ENCODE measurements around the gene HCN3. TPM values are rescaled to one million over a fixed set of nuclear protein-coding genes. Genes with fewer than 3 reads are reported as not detected.

HCN3 gene
- total RNA-seq: 0.34 and 0.76 TPM in 2 replicates

DNA sequence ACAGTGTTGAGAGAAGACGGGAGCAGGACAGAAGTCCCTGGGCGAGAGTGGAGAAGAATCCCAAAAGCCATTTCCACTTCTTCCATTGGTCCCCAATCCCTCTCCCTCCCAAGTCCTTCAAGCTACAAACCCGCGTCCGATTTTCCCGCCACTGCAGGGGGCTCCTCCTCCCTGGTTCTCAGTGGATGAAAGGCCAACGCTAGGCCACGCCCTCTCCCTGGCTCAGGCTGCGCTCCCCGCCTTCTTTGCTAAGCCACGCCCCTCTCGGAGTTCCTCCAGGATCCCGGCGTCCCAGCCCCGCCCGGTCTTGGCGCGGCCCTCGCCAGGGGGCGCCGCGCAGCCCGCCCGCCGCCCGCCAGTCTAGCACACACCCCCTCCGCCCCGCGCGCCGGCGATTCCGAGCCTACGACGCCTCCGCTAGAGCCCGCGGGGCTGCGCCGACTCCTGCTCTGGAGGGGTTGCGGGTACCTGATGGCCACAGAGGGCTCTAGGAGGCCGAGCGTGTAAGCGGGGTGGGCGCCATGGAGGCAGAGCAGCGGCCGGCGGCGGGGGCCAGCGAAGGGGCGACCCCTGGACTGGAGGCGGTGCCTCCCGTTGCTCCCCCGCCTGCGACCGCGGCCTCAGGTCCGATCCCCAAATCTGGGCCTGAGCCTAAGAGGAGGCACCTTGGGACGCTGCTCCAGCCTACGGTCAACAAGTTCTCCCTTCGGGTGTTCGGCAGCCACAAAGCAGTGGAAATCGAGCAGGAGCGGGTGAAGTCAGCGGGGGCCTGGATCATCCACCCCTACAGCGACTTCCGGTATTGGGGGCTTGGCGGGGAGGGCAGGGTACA lies at the start of gene HCN3:
HCN3 (plus strand) TSS at position 394 of the 832 bp plus-strand sequence; CDS start at position 522, 128 bp downstream.

DNA sequence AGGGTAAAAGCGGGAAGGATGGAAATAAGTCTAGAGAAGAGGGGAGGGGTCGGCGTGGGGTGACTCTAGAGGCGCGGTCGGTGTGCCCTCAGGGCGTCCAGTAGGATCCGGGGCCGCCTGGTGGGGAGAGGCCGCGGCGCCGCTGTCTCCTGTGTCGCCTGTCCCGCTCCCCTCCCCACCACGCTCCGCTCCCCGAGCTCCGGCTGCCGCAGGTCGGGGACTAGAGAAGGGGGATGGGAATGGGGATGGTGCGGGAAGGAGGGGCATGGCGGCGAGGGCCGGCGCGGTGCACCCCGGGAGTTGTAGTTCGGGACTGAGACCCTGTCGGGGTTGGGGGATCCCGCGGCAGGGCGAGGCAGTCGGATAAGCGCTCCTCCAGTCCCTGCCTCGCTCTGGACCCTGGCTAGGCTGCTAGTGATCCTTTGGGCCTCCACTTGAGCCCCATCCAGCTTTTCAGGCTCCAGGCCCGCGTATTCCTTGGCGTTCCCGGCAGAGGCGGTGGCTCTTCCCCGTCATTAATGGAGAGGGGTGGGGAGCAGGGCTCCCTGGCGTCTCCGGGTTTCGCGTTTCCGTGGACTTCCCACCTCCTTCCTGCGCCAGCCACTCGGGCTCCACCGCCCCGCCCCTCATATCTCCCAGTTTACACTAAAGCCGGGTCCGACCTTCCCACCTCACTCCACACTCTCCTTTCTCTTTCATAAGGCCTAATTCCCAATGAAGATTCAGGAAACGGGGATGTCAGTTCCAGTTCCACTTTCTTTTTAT lies 21.8 kb upstream of the HCN3 start, which contains the start of gene ENTREP3:
ENTREP3 (minus strand) TSS at position 241 of the 765 bp plus-strand sequence. CDS start 606 bp downstream, outside the sequence.

DNA sequence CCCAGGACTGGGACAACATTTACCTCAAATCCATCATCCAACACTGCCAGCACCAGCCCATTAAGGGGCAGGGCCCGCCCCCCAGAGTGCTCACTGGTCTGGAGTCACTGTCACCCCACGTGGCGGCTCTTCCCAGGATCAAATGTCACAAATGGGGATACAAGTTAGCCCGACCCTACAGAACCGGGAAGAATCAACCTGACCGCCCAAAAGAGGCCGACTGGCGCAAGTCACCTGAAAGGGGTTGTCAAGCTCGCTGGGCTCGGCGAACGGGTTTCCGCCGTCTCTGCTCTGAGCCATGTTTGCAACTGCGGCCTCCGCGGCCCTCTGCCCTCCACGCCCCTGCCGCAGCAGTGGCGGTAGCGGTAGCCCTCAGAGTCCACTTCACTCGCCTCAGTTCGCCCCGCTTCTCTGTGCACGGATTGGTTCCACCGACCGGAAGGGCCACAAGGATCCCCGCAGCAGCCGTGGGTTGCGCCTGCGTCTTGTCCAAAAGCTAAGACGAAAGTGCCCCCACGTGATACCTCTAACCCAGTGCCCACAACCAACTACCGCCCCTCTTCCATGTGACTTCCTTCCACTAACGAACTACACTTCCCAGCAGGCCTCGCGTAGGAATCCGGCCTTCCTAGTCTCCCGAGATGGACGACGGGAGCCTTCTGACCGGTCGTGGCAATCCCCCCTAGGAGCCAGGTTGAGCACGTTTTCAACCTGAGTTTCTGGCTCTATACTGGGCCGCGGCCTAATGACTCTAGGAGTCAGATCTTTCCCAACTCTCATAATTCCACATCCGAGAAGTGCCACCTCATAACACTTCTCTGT lies 15.2 kb upstream of the HCN3 start, which contains the start of gene SCAMP3:
SCAMP3 (minus strand) TSS at position 509 of the 822 bp plus-strand sequence; CDS start at position 300, 209 bp downstream.

DNA sequence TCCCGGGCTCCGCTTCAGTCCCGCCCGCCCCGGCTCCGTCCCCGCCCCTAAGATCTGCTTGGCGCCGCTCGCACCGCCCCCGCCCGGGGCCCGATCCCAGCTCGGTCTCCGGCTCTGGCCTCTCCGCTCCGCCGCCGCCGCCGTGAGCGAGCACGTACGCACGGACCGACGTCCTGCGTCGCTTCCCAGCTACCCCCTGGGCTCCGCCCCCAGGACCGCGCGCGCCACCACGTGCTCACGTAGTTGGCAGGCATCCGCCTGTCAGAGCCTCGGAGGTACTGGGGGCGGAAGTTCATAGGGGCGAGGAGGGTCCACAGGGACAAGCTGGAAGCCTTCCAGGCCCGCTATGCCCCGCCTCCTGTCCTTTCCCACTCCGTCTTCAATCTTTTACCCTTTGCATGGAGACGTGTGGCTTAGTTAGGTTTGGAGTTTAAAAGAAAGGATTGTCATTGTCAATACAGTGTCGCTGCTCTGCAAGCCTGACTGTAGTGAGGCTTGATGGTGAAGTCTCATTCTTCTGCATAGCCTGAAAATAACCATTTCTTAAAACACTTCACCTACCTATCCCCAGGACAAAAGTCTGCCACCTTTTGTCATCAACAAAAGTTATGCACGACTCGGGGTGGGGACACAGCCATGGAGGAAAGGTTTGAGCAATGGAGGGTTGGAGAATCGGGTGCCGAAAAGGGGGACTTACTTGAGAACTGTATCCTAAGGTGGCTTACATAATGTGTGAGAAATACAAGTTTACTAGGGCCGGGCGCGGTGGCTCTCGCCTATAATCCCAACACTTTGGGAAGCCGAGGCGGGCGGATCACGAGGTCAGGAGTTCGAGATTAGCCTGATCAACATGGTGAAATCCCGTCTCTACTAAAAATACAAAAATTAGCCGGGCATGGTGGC lies 3.7 kb upstream of the HCN3 start, which contains the start of gene CLK2:
CLK2 (minus strand) TSS at position 162 of the 903 bp plus-strand sequence. CDS start 2,527 bp downstream, outside the sequence.

DNA sequence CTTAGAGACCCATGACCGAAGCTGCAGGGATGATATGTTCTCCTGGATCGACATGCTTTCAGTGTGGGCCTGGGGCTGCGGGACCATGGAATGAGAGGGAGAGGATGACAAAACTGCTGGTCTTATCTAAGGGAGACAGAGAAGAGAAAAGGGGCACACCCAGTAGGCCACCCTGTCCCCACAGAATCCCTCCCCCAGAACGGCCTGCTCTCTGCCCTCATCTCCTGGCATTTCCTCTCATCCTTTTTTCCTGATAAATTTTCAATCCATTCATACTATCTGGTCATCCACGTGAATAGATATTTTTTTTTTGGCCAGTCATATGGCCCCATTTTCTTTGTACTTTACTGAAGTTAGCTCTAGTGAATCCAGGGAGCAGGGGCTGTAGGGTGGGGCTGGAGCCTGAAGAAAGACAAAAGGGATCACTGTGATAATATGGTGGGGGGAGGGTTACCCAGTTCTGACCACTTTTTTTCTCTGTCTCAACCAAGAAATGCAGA lies 24.1 kb downstream of the HCN3 start, which contains the start of gene PKLR:
PKLR (minus strand) TSS at position 97 of the 500 bp plus-strand sequence; CDS start at position 54, 43 bp downstream.

DNA sequence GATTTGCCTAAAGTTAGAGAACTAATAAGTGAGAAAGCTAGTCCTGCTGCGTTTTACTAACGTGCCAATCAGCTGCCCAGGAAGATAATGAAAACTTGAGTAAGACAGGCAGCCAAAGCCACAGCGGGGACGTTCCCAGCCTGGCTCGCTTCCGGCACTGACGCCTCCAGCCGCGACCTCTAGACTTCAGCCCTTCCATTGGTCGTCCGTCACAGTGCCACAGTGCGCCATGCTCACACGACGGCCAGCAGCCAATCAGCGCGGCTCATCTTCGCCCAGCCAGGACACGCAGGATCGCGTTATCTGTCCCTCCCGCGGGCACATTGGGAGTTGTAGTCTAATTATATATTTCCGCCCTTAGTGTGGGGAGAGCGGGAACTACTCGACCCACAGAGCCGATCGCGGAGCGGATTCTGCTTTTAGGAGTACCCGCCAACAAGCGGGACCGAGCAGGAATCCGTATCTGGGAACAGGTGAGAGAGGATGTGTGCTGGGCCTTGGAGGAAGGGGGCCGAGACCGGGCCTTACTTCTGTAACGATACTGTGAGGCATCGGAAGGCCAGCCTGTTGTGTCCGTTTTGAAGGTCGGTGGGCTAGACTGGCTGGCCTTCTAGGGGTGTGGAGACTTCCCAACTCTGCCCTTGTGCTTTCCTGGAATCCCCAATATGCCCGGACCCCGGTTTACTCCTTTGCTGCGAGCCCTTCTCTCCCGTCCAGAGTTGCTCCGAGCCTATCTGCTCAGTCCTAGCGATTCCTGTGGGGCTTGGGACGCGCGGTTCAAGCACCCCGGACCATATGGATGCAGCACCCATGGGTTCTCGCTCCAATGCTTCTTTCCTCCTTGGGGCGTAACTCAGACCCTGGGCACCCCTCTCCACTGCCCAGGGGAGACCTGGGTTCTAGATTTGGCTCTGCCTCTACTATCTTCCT lies 31.5 kb downstream of the HCN3 start, which contains the start of gene FDPS:
FDPS (plus strand) TSS at position 374 of the 930 bp plus-strand sequence. CDS start 924 bp downstream, outside the sequence.

DNA sequence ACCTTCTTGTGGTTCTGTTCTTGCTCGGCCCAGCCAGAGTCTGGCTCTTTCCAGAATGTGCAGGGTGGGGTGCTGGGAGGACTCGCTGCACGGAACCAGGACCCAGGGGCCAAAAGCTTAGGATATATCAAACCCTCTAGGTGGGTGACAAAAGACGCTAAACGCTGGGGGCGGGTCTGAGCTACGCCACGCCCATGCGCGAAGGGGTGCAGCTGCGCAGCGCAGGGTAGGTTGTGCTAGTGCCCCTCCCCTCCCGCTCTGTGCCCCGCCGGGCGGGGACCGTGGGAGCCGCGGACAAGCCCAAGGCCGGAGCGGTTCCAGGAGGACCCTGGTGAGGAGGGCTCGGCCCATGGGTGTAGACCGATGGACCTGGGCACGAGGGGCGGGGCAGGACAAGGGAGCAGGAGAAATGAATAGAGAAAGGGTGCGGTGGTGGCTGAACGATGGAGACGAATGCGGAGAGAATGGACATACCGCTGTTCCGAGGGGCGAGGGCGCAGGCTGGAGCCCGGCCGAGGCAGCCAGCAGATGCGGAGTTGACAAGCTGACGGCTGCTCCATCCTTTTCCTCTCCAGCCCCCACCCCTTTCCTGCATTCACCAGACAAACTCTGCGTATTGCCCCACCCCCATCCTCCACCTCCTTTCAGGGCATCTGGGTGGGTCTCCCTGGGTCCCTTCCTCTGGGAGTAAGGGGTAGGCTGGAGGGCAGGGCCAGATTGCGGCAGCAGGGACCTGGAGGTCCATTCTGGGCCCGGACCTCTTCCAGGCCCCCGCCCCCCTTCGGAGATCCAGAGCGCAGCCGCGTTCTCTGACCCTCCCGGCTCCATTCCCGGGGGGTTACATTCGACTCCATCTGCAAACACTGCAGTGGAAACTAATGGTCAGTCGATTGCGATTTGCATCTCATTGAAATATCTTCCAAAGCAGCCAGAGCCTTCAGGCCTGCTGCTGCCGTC lies 43.7 kb downstream of the HCN3 start, which contains the start of gene RUSC1:
RUSC1 (plus strand) TSS at position 234 of the 957 bp plus-strand sequence. CDS start 880 bp downstream, outside the sequence.

Other genes with a start within 250 kb of the HCN3 start
- gene DCST2, start 243.7 kb upstream of the HCN3 start, total RNA-seq: 0.09 and 0.11 TPM in 2 replicates
- not detected in 2 replicates for gene DCST1, start 243.6 kb upstream of the HCN3 start, total RNA-seq
- gene ADAM15, start 226.1 kb upstream of the HCN3 start, total RNA-seq: 97.1 and 129 TPM in 2 replicates
- 13.7 and 15.3 TPM in 2 replicates for gene EFNA4, start 213.7 kb upstream of the HCN3 start, total RNA-seq
- gene EFNA3, start 198.6 kb upstream of the HCN3 start, total RNA-seq: 1.4 and 2.1 TPM in 2 replicates
- 172 and 255 TPM in 2 replicates for gene EFNA1, start 149.6 kb upstream of the HCN3 start, total RNA-seq
- gene SLC50A1, start 141.6 kb upstream of the HCN3 start, total RNA-seq: 56.8 and 66.1 TPM in 2 replicates
- gene DPM3, start 136.9 kb upstream of the HCN3 start, total RNA-seq: 28.5 and 38.7 TPM in 2 replicates
- 139 and 143 TPM in 2 replicates for gene KRTCAP2, start 104.2 kb upstream of the HCN3 start, total RNA-seq
- gene TRIM46, start 103.6 kb upstream of the HCN3 start, total RNA-seq: 1.1 and 1.3 TPM in 2 replicates
- 12.6 and 13.2 TPM in 2 replicates for gene THBS3, start 69.6 kb upstream of the HCN3 start, total RNA-seq
- 23.5 and 34.1 TPM in 2 replicates for gene MTX1, start 68.8 kb upstream of the HCN3 start, total RNA-seq
- 2.4 and 2.5 TPM in 2 replicates for gene ENTREP3, start 22.0 kb upstream of the HCN3 start, total RNA-seq
- gene SCAMP3, start 15.1 kb upstream of the HCN3 start, total RNA-seq: 25.8 and 28.2 TPM in 2 replicates
- gene CLK2, start 4.0 kb upstream of the HCN3 start, total RNA-seq: 18.5 and 20.6 TPM in 2 replicates
- not detected in 2 replicates for gene PKLR, start 24.0 kb downstream of the HCN3 start, total RNA-seq
- gene FDPS, start 31.4 kb downstream of the HCN3 start, total RNA-seq: 350 and 458 TPM in 2 replicates
- gene RUSC1, start 43.4 kb downstream of the HCN3 start, total RNA-seq: 8.2 and 9.2 TPM in 2 replicates

Data from dermis lymphatic vessel endothelial cell (primary cell).